Panc1 (cell line): ENCODE results near the gene COQ9. TPM values are rescaled to one million over a fixed set of nuclear protein-coding genes. Genes with fewer than 3 reads are reported as not detected.

Source experiments
- ATAC-seq: fragments of 200-7000 bp; cut with Tn5 transposase; 2 replicates; pipeline ENCODE4 v1.9.1; 2020; ENCODE audit warnings: mild to moderate bottlenecking, moderate library complexity
- BruUV-seq: library from RNA; stranded (reverse); fragments of 400-500 nt; replicated peaks from 2 replicates; lab custom pipeline; 2021; lab: Mats Ljungman, UMichigan
- CTCF ChIA-PET: fragments of 300-600 bp; sonication (Branson Sonifier 250); formaldehyde crosslinking; loops from one replicate; lab custom pipeline; 2022; ENCODE audit warnings: antibody characterized with exemption; lab: Charles Lee
- POLR2A ChIA-PET: fragments of 300-600 bp; sonication (Branson Sonifier 250); formaldehyde crosslinking; loops from one replicate; lab custom pipeline; 2022; ENCODE audit warnings: antibody characterized with exemption; lab: Charles Lee
- DNase-seq: peaks from one replicate; pipeline ENCODE4 v3.0.0-alpha.2; 2010; ENCODE audit warnings: low read depth, low spot score
- H3K27ac ChIP-seq: 2 replicates; pipeline ENCODE4 v1.5.1; 2011; ENCODE audit warnings: mild to moderate bottlenecking, low read length, inconsistent platforms
- H3K27me3 ChIP-seq: fragments of 200-500 bp; sonication (Bioruptor generic); 2 replicates; pipeline ENCODE4 v1.6.0; 2014; ENCODE audit warnings: low read length, inconsistent platforms; ENCODE audit not compliant: control insufficient read depth, insufficient read depth
- H3K36me3 ChIP-seq: fragments of 200-500 bp; sonication (Bioruptor generic); 2 replicates; pipeline ENCODE4 v1.5.1; 2014; ENCODE audit warnings: inconsistent platforms, mild to moderate bottlenecking, low read length, moderate library complexity; ENCODE audit not compliant: control insufficient read depth, insufficient read depth
- H3K4me1 ChIP-seq: 2 replicates; pipeline ENCODE4 v1.5.1; 2011; ENCODE audit warnings: inconsistent platforms, mild to moderate bottlenecking, low read length, moderate library complexity; ENCODE audit not compliant: control insufficient read depth, insufficient read depth
- H3K4me3 ChIP-seq, 2 experiments: 2 replicates each; pipeline ENCODE4 v1.5.1; 2011 to 2012; ENCODE audit warnings: low read depth in 2 of 2, low read length in 2 of 2, mild to moderate bottlenecking in 2 of 2, inconsistent platforms in 1 of 2, moderate library complexity in 1 of 2
- H3K9me3 ChIP-seq: fragments of 200-500 bp; sonication (Bioruptor generic); 2 replicates; pipeline ENCODE4 v1.5.1; 2014; ENCODE audit warnings: low read depth, mild to moderate bottlenecking, inconsistent platforms, low read length, moderate library complexity; ENCODE audit not compliant: control insufficient read depth, insufficient read depth
- POLR2AphosphoS5 ChIP-seq: IDR thresholded peaks from 2 replicates; pipeline ENCODE4 v1.6.1; 2012; ENCODE audit warnings: mild to moderate bottlenecking, low read depth, low read length, moderate library complexity
- SIN3A ChIP-seq: IDR thresholded peaks from 2 replicates; pipeline ENCODE4 v1.6.1; 2012; ENCODE audit warnings: low read depth, mild to moderate bottlenecking, low read length, moderate library complexity, borderline replicate concordance; ENCODE audit not compliant: insufficient read depth
- TCF7L2 ChIP-seq: IDR thresholded peaks from 2 replicates; pipeline ENCODE4 v1.6.1; 2011; ENCODE audit warnings: mild to moderate bottlenecking, low read depth, low read length, inconsistent platforms
- in situ Hi-C: cut with HindIII; loops from 2 replicates; pipeline ENCODE4 v1.10.0; 2016; ENCODE audit warnings: low sequenced_read_pairs, low pct_unique_long_range_greater_than_20kb
- intact Hi-C: fragments of 100-400 bp; cut with micrococcal nuclease; formaldehyde crosslinking; loops from one replicate; pipeline ENCODE4 v1.10.0; 2022; ENCODE audit not compliant: unreplicated experiment
- total RNA-seq: library from RNA; stranded (reverse); gene quantifications from one replicate; pipeline ENCODE4 v1.2.1, GENCODE V29; 2021; ENCODE audit not compliant: unreplicated experiment
- TF ChIP-seq, protein P1 (sequence below), 2 experiments: IDR thresholded peaks; 2 replicates each; pipeline ENCODE4 v1.6.1; 2011 to 2012; ENCODE audit warnings: low read depth in 2 of 2, control low read depth in 1 of 2, low read length in 1 of 2, mild to moderate bottlenecking in 1 of 2, moderate library complexity in 1 of 2; ENCODE audit not compliant: insufficient read depth in 1 of 2
- TF ChIP-seq, protein P2 (sequence below): fragments of 450-650 bp; IDR thresholded peaks from 2 replicates; pipeline ENCODE4 v1.5.1; 2017; ENCODE audit warnings: mild to moderate bottlenecking

Gene COQ9
- total RNA-seq, 1 experiment from 2014 or later, result 48.5 TPM

DNA sequence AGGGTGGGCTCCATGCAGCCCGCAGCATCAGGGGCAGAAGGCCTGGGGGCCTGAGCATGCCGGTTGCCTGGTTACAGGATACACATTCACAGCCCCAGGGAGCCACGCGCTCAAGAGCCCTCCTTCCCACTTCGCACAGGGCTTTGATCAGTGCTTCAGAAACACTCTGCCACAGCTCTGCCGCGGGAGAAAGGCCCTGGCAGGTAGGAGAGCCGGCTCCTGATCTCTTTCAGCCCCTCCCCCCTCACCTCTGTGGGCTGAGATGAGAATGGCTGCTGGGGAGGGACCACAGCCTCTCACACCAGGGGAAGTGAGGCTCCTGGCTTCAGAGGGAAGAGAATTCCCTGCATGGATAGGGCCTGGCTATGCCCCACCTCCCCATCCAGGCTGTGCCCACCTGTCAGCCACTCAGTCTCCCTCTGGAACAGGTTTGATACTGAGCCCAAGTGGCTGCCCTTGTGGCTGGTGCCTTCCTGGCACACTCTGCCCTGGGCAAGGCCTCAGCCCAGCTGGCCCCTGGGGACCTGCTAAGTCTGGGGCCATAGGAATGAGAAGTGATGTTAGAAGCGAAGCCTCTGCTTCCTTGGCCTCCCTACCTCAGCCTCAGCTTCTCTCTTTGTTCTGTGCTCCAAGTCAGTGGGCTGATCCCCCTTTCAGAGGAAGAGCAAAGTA, 30.4 kb downstream of the COQ9 start:
- DNase-seq, result no peak
- CTCF ChIA-PET, result no interaction called here
- Histone ChIP-seq H3K27me3 (no peaks in the 10 kb centered on the region), H3K9me3 (no peaks in the 10 kb centered on the region), H3K27ac (no peak overlapping the region), H3K36me3 (no peaks in the 10 kb centered on the region), H3K4me1 (peaks cover under 1% of the 10 kb centered on the region; the same call in 1 of the 2 replicates), H3K4me3 (no peak overlapping the region)
- in situ Hi-C loops (no loop called here), intact Hi-C loops (no loop called here)
- no TSS peak for BruUV-seq
- ATAC-seq, result no peak
- TF ChIP-seq, protein P1, sequence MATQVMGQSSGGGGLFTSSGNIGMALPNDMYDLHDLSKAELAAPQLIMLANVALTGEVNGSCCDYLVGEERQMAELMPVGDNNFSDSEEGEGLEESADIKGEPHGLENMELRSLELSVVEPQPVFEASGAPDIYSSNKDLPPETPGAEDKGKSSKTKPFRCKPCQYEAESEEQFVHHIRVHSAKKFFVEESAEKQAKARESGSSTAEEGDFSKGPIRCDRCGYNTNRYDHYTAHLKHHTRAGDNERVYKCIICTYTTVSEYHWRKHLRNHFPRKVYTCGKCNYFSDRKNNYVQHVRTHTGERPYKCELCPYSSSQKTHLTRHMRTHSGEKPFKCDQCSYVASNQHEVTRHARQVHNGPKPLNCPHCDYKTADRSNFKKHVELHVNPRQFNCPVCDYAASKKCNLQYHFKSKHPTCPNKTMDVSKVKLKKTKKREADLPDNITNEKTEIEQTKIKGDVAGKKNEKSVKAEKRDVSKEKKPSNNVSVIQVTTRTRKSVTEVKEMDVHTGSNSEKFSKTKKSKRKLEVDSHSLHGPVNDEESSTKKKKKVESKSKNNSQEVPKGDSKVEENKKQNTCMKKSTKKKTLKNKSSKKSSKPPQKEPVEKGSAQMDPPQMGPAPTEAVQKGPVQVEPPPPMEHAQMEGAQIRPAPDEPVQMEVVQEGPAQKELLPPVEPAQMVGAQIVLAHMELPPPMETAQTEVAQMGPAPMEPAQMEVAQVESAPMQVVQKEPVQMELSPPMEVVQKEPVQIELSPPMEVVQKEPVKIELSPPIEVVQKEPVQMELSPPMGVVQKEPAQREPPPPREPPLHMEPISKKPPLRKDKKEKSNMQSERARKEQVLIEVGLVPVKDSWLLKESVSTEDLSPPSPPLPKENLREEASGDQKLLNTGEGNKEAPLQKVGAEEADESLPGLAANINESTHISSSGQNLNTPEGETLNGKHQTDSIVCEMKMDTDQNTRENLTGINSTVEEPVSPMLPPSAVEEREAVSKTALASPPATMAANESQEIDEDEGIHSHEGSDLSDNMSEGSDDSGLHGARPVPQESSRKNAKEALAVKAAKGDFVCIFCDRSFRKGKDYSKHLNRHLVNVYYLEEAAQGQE (IDR thresholded peaks at IDR 0.05; ENCODE audit: insufficient read depth in 1 of 2, low read depth in 2 of 2, low read length in 1 of 2), result no peak
- TF ChIP-seq TCF7L2 (no peak), SIN3A (no peak), POLR2AphosphoS5 (no peak)
- POLR2A ChIA-PET, result no interaction called here

GRCh38 chr16:57478396-57479204, 31.3 kb downstream of the COQ9 start:
- ATAC-seq (no peak), DNase-seq (no peak)
- no TSS peak for BruUV-seq
- ChIA-PET POLR2A (no interaction called here), CTCF (interaction anchor here (0.8 kb wide), 1 partner anchor 9 kb away, joined by 5 read pairs; no protein-coding TSS in a partner anchor)
- H3K27me3 ChIP-seq, result no peaks in the 10 kb centered on the region
- in situ Hi-C loops (no loop called here), intact Hi-C loops (no loop called here)
- H3K4me1 ChIP-seq, result no peaks in the 10 kb centered on the region; the same call in 1 of the 2 replicates
- H3K27ac ChIP-seq, result no peak overlapping the region
- no peaks in the 10 kb centered on the region for H3K9me3 ChIP-seq
- TF ChIP-seq, protein P2, sequence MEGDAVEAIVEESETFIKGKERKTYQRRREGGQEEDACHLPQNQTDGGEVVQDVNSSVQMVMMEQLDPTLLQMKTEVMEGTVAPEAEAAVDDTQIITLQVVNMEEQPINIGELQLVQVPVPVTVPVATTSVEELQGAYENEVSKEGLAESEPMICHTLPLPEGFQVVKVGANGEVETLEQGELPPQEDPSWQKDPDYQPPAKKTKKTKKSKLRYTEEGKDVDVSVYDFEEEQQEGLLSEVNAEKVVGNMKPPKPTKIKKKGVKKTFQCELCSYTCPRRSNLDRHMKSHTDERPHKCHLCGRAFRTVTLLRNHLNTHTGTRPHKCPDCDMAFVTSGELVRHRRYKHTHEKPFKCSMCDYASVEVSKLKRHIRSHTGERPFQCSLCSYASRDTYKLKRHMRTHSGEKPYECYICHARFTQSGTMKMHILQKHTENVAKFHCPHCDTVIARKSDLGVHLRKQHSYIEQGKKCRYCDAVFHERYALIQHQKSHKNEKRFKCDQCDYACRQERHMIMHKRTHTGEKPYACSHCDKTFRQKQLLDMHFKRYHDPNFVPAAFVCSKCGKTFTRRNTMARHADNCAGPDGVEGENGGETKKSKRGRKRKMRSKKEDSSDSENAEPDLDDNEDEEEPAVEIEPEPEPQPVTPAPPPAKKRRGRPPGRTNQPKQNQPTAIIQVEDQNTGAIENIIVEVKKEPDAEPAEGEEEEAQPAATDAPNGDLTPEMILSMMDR, result no peak
- TF ChIP-seq TCF7L2 (no peak), POLR2AphosphoS5 (no peak), SIN3A (no peak)
- TF ChIP-seq, protein P1 (IDR thresholded peaks at IDR 0.05; ENCODE audit: insufficient read depth in 1 of 2, low read depth in 2 of 2, low read length in 1 of 2), result no peak
- no peak overlapping the region; a peak in 1 of 4 replicates for H3K4me3 ChIP-seq
- H3K36me3 ChIP-seq, result no peaks in the 10 kb centered on the region
